WTC11 (cell line): ENCODE measurements around the gene KLK3. TPM values are rescaled to one million over a fixed set of nuclear protein-coding genes. Genes with fewer than 3 reads are reported as not detected.

ENCODE experiments used
- ATAC-seq: fragments of 200-7000 bp; cut with Tn5 transposase; 2 replicates; pipeline ENCODE4 v1.10.0; 2021; ENCODE audit warnings: mild to moderate bottlenecking, moderate library complexity
- CTCF ChIA-PET: fragments of 300-600 bp; sonication (Branson Sonifier 250); formaldehyde crosslinking; loops from one replicate; lab custom pipeline; 2021; ENCODE audit warnings: antibody characterized with exemption; lab: Charles Lee
- POLR2A ChIA-PET: fragments of 350-600 bp; sonication (Branson Sonifier 250); formaldehyde crosslinking; loops from one replicate; lab custom pipeline; 2021; ENCODE audit warnings: antibody characterized with exemption; lab: Charles Lee
- DNase-seq: peaks from one replicate; pipeline ENCODE4 v3.0.0; 2021; ENCODE audit warnings: low spot score
- H3K27ac Mint-ChIP-seq: 2 replicates; pipeline ENCODE4 v1.8.0; 2021; ENCODE audit warnings: mixed read lengths
- H3K27me3 Mint-ChIP-seq: 2 replicates; pipeline ENCODE4 v1.8.0; 2021; ENCODE audit warnings: low read depth, mild to moderate bottlenecking, moderate library complexity, mixed read lengths
- H3K36me3 Mint-ChIP-seq: 2 replicates; pipeline ENCODE4 v1.8.0; 2021; ENCODE audit warnings: mixed read lengths
- H3K4me1 Mint-ChIP-seq: 2 replicates; pipeline ENCODE4 v1.8.0; 2022; ENCODE audit warnings: mixed read lengths
- H3K4me3 Mint-ChIP-seq: 2 replicates; pipeline ENCODE4 v1.8.0; 2021; ENCODE audit warnings: mild to moderate bottlenecking, moderate library complexity, mixed read lengths
- H3K9me3 Mint-ChIP-seq: 2 replicates; pipeline ENCODE4 v1.8.0; 2021; ENCODE audit warnings: mixed read lengths
- ATF1 ChIP-seq: sonication (generic); formaldehyde crosslinking; IDR thresholded peaks from 2 replicates; pipeline ENCODE4 v1.8.1; 2023; ENCODE audit warnings: mild to moderate bottlenecking, moderate library complexity, missing genetic modification reagents
- CTCF ChIP-seq: fragments of 200-600 bp; IDR thresholded peaks from 2 replicates; pipeline ENCODE4 v1.8.0; 2022; ENCODE audit warnings: antibody characterized with exemption
- ETV6 ChIP-seq: sonication (generic); formaldehyde crosslinking; IDR thresholded peaks from 2 replicates; pipeline ENCODE4 v1.8.1; 2022; ENCODE audit warnings: mild to moderate bottlenecking, missing genetic modification reagents
- MXD4 ChIP-seq: fragments of 250-450 bp; sonication (Bioruptor Pico); IDR thresholded peaks from 2 replicates; pipeline ENCODE4 v1.8.0; 2021; ENCODE audit warnings: mild to moderate bottlenecking, moderate library complexity, borderline replicate concordance
- NFATC4 ChIP-seq: fragments of 250-450 bp; sonication (Bioruptor Pico); IDR thresholded peaks from 2 replicates; pipeline ENCODE4 v1.9.0; 2021; ENCODE audit warnings: mild to moderate bottlenecking
- NR1H2 ChIP-seq: sonication (generic); formaldehyde crosslinking; IDR thresholded peaks from 2 replicates; pipeline ENCODE4 v1.9.0; 2021; ENCODE audit warnings: mild to moderate bottlenecking, moderate library complexity, missing genetic modification reagents
- RORB ChIP-seq: fragments of 250-450 bp; sonication (Bioruptor Pico); IDR thresholded peaks from 2 replicates; pipeline ENCODE4 v1.9.0; 2021; ENCODE audit warnings: mild to moderate bottlenecking
- TEAD1 ChIP-seq: sonication (generic); formaldehyde crosslinking; IDR thresholded peaks from 2 replicates; pipeline ENCODE4 v1.8.0; 2022; ENCODE audit warnings: mild to moderate bottlenecking, missing genetic modification reagents
- TEAD4 ChIP-seq: sonication (generic); formaldehyde crosslinking; IDR thresholded peaks from 2 replicates; pipeline ENCODE4 v1.8.0; 2022; ENCODE audit warnings: mild to moderate bottlenecking, missing genetic modification reagents
- ZNF138 ChIP-seq: sonication (generic); formaldehyde crosslinking; conservative IDR thresholded peaks from 2 replicates; pipeline ENCODE4 v1.8.1; 2022; ENCODE audit warnings: mild to moderate bottlenecking, moderate library complexity, missing genetic modification reagents
- ZNF232 ChIP-seq: sonication (generic); formaldehyde crosslinking; IDR thresholded peaks from 2 replicates; pipeline ENCODE4 v1.8.0; 2022; ENCODE audit warnings: mild to moderate bottlenecking, missing genetic modification reagents
- ZNF263 ChIP-seq: sonication (generic); formaldehyde crosslinking; IDR thresholded peaks from 2 replicates; pipeline ENCODE4 v1.8.1; 2022; ENCODE audit warnings: low read depth, mild to moderate bottlenecking, moderate library complexity, missing genetic modification reagents
- ZNF425 ChIP-seq: fragments of 250-450 bp; sonication (Bioruptor Pico); conservative IDR thresholded peaks from 2 replicates; pipeline ENCODE4 v1.9.0; 2021; ENCODE audit warnings: mild to moderate bottlenecking
- ZNF532 ChIP-seq: fragments of 250-450 bp; sonication (Bioruptor Pico); IDR thresholded peaks from 2 replicates; pipeline ENCODE4 v1.9.0; 2021; ENCODE audit warnings: mild to moderate bottlenecking, borderline replicate concordance
- ZSCAN18 ChIP-seq: fragments of 250-450 bp; sonication (Bioruptor Pico); IDR thresholded peaks from 2 replicates; pipeline ENCODE4 v2.1.2; 2022; ENCODE audit warnings: mild to moderate bottlenecking, moderate library complexity
- total RNA-seq: library from RNA; stranded (reverse); gene quantifications from 3 replicates; pipeline ENCODE4 v1.2.3, GENCODE V29; 2021

Gene KLK3
- total RNA-seq, 1 experiment from 2014 or later, result 0.13 TPM

GRCh38 chr19:50870417-50871089 lies 15.8 kb downstream of the KLK3 start:
- Mint-ChIP-seq H3K36me3 (no peaks in the 10 kb centered on the region), H3K9me3 (no peaks in the 10 kb centered on the region), H3K27me3 (peaks cover 60% of the 10 kb centered on the region), H3K4me1 (no peaks in the 10 kb centered on the region), H3K4me3 (no peak overlapping the region), H3K27ac (no peak overlapping the region)
- peak; percentile 75 for ATAC-seq
- CTCF ChIA-PET, result interaction anchor here (0.6 to 1.5 kb wide), 5 partner anchors 30 to 165 kb away, joined by 3 to 5 read pairs (median 3); no protein-coding TSS in a partner anchor
- TF ChIP-seq ZSCAN18 (CRISPR knock-in tag) (no peak), ZNF232 (no peak), ATF1 (CRISPR knock-in tag) (no peak), ZNF263 (CRISPR knock-in tag) (no peak), CTCF (0 out of 2 replicates have a peak, but pooled peaks have one; percentile 23)
- POLR2A ChIA-PET, result no interaction called here
- peak; percentile 44 for DNase-seq

GRCh38 chr19:50873056-50873455 lies 18.3 kb downstream of the KLK3 start, which contains the start of gene KLK2:
Gene KLK2, plus strand, starts transcription at chr19:50873439. Its CDS starts 35 bp downstream, at chr19:50873474.
- Mint-ChIP-seq H3K27ac (no peak within 1 kb of the TSS), H3K36me3 (no peaks in the 10 kb centered on the region), H3K4me3 (no peak within 1 kb of the TSS), H3K9me3 (no peaks in the 10 kb centered on the region), H3K27me3 (peaks cover 39% of the 10 kb centered on the region), H3K4me1 (peaks cover 3% of the 10 kb centered on the region; the same call in 1 of the 2 replicates)
- DNase-seq (no peak), ATAC-seq (no peak)
- CTCF ChIA-PET, result interaction anchor here (1.3 kb wide), 1 partner anchor 77 kb away, joined by 3 read pairs; no protein-coding TSS in a partner anchor
- POLR2A ChIA-PET, result no interaction called here
- TF ChIP-seq ETV6 (CRISPR knock-in tag) (no peak), ZNF138 (CRISPR knock-in tag) (no peak), ZNF425 (CRISPR knock-in tag) (no peak), NR1H2 (no peak), TEAD1 (CRISPR knock-in tag) (no peak), TEAD4 (CRISPR knock-in tag) (no peak), ZNF532 (CRISPR knock-in tag) (no peak), MXD4 (CRISPR knock-in tag) (no peak), NFATC4 (CRISPR knock-in tag) (no peak), RORB (CRISPR knock-in tag) (no peak)
